GM10847 (cell line): Measurements from ENCODE around the gene ZSCAN12.

Experiments used
- POLR2A ChIP-seq: IDR thresholded peaks from 2 replicates; pipeline ENCODE4 v1.6.1; 2011; ENCODE audit not compliant: insufficient read length; ENCODE audit errors: extremely low read depth

The ZSCAN12 gene

GRCh38 chr6:28368522-28368921, 31.0 kb downstream of the ZSCAN12 start:
- no peak for TF ChIP-seq POLR2A

GRCh38 chr6:28360961-28361360, 38.6 kb downstream of the ZSCAN12 start:
- no peak for TF ChIP-seq POLR2A

DNA sequence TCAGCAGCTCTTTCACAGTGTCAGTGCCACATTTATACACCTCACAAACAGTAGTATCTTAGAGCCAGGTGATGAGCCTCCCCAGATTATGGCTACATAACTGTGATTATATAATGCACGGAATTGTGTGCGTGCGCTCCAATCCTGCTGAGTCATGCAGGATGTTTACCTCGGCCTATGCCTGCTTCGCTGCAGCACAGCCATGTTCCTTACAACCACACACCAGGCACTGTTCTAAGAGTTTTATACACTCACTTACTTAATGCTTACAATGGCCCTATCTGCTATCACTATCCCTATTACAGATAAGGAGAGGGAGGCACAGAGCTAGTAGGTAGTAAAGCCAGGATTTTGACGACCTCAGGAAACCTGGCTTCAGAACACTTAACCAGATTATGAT, 42.5 kb downstream of the ZSCAN12 start:
- no peak for TF ChIP-seq POLR2A

GRCh38 chr6:28356666-28357020, 42.9 kb downstream of the ZSCAN12 start:
- no peak for TF ChIP-seq POLR2A

- TF ChIP-seq POLR2A: no peak
Observed at GRCh38 chr6:28355743-28356665, 43.5 kb downstream of the ZSCAN12 start.

DNA sequence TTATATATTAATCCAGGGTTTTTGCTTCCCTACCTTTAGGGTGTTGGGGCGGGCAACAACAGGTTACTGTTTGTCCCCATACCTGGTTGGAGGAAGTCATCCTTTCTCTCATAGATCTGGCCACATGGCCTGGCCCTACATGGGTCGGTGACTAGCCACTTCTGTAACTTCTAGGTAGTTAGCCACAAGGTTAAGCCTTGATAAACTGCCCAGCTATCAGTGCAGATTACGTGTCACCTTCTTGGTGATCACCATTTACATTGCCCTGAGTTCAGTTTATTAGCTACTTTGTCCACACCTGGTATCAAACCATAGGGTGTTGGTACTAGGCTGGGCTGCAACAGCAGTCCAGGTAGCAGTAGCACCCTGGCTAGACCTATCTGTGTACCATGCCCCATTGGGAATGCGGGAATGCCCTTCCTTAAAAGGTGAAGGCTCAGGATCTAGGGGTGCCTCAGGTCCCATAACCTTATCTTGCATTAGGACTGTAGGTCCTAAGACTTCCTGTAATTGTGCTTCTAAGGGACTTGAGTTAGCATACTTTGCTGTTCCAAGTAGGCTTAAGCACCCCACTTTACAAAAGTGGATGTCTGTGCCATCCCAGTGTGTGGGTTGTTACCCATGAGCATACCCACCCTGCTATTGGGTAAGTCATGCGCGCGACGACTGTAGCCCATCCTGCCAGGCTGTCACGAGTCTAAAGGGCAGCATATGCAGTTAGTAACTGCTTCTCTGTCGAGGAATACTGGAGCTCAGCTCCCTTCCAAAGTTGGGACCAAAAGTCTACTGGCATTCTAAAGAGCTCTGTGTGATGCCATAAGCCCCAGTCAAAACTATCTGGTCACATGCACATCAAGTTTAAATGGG, 44.6 kb downstream of the ZSCAN12 start:
- no peak for TF ChIP-seq POLR2A

- no peak for TF ChIP-seq POLR2A
Observed at GRCh38 chr6:28353981-28354676, 45.4 kb downstream of the ZSCAN12 start.

GRCh38 chr6:28353356-28353755, 46.2 kb downstream of the ZSCAN12 start:
- TF ChIP-seq POLR2A: no peak

- no peak for TF ChIP-seq POLR2A
Observed at GRCh38 chr6:28351493-28351925, 48.0 kb downstream of the ZSCAN12 start.

DNA sequence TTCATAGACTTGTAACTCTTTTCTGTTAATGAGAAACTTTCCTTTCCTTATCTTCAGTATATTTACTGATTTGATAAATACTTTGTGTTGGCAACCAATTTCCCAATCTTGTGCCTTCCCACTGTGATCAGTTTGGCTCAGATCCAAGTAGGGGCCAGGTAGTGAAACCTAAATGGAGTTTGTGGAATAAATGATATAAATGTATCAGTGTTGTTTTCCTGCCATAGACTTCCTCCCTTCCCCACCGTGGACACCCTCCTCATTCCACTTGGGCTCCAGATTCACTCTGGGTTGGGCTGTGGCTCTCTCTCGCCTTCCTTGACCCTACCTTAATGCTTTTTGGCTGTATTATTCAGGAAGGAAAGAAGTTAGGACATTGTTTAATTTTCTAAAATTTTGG, 48.5 kb downstream of the ZSCAN12 start:
- TF ChIP-seq POLR2A: no peak

DNA sequence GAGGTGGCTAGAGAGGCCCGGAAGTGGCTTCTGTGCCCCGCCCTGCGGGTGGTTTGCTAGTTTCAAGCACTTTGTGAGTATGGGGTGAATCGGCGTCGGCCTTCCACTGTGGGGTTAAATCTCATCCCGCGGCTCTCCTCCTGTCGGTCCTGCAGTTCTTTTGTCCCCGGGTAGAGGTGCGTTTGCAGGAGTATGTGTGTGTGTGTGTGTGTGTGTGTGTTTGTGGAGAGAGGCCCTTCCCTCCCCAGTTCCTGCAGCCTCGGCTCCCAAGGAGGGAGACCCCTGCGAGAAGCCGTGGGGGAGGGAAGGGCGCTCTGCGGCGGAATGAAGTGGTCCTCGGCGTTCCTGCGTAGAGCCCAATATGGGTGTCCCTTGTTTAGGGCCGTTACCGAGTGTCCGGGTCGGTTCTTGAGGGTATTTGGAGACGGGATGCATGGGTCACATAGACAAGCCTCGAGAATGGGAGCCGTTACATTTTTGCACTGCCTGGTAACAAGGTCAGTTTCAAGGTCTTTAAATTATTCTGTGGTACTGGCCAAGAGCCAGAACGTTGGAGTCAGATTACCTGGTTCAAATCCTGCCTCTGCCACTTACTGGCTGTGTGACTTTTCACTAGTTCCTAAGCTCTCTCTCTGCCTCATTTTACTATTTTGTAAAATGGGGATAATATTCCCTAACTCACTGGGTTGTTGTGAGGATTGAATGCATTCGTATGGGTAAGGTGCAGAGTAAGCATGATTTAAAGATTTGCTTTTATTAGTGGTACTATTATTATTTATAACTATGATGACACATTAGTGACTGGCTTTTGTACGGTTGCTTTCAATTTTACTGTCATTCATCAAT, 49.4 kb downstream of the ZSCAN12 start, which contains the start of gene ZKSCAN3:
TSS of gene ZKSCAN3 (plus strand) at position 56 of the 846 bp plus-strand sequence. CDS start 9,640 bp downstream, outside the sequence.
- TF ChIP-seq POLR2A: peak; percentile 70

GRCh38 chr6:28349344-28349891, 50.1 kb downstream of the ZSCAN12 start:
- no peak for TF ChIP-seq POLR2A

DNA sequence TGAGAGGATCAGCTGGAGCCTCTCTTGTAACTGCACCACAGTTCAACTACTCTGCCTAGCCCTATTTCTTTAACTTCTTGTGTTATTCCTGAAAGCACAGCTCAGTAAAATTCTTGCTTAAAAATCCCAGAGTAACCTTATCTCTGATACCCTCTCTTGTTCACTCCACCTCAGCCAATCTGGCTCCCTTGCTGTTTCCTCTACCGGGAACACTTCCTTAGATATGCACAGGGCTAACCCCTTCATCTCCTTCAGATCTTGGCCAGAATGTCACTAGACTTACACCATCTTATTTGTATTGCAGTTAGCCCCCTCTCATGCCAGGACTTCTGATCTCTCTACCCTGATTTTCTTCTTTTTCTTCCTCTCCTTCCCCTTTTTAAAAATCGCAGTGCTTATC, 52.4 kb downstream of the ZSCAN12 start:
- TF ChIP-seq POLR2A: no peak

DNA sequence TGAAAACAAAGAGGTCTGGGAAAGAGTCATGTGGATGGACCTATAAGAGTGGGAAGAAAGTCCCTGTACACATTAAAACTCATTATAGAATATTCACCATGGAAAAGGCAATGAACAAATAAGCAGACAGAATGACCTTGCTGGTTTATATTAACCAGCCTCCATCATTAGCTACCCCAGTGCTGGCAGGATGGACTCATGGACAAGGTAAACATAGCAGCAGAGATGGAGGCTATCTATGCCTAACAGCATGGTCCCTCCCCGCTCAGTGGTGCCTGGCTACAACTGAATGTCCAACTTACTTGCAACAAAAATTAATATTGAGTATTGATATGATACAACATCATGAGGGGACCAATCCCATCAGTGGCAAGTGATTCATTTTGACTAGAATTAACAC, 54.3 kb downstream of the ZSCAN12 start:
- no peak for TF ChIP-seq POLR2A

DNA sequence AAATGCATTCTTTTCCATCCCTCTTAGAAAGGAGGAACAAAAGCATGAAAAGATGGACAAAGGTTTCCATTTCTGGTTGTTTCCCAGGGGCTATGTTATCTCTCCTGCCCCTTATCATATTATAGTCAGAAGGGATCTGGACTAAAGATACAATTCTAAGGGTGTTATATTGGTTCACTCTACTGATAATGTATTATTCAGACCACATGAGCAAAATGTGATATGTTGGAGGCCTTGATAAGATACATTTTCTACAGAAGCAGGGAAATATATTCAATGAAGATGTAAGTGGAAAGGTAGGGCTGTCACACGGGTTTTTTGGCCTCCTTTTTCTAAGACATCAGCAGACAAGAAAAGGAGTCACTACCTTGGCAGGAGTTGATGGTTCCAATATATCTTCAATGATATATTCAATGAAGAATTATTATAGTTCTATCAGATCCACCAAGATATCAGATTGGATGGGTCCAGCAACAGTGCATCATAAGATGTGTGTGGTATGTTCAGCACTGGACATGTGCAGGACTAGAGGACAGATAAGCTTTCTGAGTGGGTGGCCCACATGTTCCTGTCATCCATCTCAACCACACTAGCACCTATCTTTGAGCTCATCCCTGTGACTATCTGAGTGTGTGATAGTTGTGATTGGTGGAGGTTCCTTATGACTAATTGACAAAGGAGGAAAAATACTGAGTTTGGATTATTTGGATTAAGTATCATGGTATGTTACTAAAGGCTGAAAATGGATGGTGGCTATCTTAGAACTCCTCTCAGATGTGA, 55.5 kb downstream of the ZSCAN12 start:
- TF ChIP-seq POLR2A: no peak
